Measurements from ENCODE around the gene MFGE8.

DNA sequence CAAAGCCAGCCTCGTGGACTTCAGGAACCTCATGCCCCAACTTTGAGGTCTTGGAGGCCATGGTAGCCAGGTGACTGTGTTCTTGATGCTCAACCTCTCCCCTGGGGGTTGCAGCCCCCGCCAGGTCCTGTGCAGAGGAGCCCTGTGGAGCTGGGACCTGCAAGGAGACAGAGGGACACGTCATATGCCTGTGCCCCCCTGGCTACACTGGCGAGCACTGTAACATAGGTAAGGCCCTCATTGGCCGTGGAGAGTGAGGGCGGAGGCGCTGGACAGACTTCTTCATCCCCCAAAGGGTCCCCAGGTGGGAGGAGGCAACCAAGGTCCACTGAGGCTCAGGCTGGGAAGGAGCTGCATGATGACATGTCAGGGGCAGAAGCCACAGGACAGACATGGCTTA, 53.0 kb downstream of the MFGE8 start:
- TF ChIP-seq, protein P1, sequence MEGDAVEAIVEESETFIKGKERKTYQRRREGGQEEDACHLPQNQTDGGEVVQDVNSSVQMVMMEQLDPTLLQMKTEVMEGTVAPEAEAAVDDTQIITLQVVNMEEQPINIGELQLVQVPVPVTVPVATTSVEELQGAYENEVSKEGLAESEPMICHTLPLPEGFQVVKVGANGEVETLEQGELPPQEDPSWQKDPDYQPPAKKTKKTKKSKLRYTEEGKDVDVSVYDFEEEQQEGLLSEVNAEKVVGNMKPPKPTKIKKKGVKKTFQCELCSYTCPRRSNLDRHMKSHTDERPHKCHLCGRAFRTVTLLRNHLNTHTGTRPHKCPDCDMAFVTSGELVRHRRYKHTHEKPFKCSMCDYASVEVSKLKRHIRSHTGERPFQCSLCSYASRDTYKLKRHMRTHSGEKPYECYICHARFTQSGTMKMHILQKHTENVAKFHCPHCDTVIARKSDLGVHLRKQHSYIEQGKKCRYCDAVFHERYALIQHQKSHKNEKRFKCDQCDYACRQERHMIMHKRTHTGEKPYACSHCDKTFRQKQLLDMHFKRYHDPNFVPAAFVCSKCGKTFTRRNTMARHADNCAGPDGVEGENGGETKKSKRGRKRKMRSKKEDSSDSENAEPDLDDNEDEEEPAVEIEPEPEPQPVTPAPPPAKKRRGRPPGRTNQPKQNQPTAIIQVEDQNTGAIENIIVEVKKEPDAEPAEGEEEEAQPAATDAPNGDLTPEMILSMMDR (IDR thresholded peaks at IDR 0.05; ENCODE audit: low read length): no peak
- no peak for TF ChIP-seq EZH2 (IDR thresholded peaks at IDR 0.05; ENCODE audit: borderline replicate concordance, low read length)

All from OCI-LY1 (cell line).